Measurements from ENCODE around the gene MPRIP. TPM values are rescaled to one million over a fixed set of nuclear protein-coding genes. Genes with fewer than 3 reads are reported as not detected.

The MPRIP gene
- total RNA-seq, 1 experiment from 2014 or later = 443 TPM

DNA sequence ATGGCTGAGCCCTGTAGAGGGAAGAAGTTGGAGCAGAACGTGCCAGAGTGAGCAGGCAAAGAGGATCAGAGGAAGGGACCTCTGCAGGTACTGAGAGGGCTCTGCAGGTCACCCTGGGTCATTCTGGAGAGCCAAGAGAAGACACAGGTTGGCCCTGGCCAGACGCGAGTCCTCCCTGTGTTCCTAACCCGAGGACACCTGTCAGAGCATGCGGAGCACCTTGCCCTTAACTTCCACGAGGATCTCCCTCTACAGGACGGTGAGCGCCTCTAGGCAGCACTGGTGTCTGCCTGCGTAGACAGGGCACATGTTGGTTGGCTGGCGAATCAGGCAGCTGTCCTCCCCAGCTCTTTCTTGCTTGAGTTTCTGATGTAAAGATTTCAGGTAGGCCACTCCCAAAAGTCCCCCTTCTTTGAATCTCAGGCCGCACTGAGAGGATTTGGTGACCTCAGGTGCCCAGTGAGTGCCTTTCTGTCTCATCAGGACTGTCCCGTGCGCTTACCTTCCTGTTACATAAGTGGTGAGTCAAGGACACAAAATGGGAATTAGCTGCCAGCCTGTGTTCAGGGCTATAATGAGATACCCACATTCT, 45.3 kb downstream of the MPRIP start:
- ChIA-PET POLR2A (ENCODE audit: unreplicated experiment) (interaction anchor here (0.5 to 0.6 kb wide), 2 partner anchors 33 to 518 kb away, joined by 3 to 4 read pairs; no protein-coding TSS in a partner anchor), CTCF (no interaction called here)
- peaks cover 98% of the 10 kb centered on the region for H3F3A ChIP-seq (ENCODE audit: insufficient read depth, low read depth)
- H3K27ac ChIP-seq = peak overlapping the region; percentile 25; the same call in 1 of the 2 replicates
- no peak overlapping the region for H3K4me3 ChIP-seq
- no peak overlapping the region for H2AFZ ChIP-seq
- H3K27me3 ChIP-seq (ENCODE audit: insufficient read depth, low read depth) = no peaks in the 10 kb centered on the region
- BruUV-seq (replicated peaks) = no TSS peak
- peaks cover 13% of the 10 kb centered on the region for H3K4me1 ChIP-seq (replicated peaks; ENCODE audit: insufficient read depth)
- DNase-seq = no peak
- no peak overlapping the region for H3K4me2 ChIP-seq
- no peaks in the 10 kb centered on the region for H3K9me2 ChIP-seq (ENCODE audit: insufficient read depth)
- no peaks in the 10 kb centered on the region for H3K9me3 ChIP-seq (ENCODE audit: insufficient read depth, low read depth)
- H4K20me1 ChIP-seq (ENCODE audit: insufficient read depth) = peaks cover 98% of the 10 kb centered on the region
- intact Hi-C loops (cut with micrococcal nuclease; ENCODE audit: unreplicated experiment) = no loop called here
- TF ChIP-seq, protein P1, sequence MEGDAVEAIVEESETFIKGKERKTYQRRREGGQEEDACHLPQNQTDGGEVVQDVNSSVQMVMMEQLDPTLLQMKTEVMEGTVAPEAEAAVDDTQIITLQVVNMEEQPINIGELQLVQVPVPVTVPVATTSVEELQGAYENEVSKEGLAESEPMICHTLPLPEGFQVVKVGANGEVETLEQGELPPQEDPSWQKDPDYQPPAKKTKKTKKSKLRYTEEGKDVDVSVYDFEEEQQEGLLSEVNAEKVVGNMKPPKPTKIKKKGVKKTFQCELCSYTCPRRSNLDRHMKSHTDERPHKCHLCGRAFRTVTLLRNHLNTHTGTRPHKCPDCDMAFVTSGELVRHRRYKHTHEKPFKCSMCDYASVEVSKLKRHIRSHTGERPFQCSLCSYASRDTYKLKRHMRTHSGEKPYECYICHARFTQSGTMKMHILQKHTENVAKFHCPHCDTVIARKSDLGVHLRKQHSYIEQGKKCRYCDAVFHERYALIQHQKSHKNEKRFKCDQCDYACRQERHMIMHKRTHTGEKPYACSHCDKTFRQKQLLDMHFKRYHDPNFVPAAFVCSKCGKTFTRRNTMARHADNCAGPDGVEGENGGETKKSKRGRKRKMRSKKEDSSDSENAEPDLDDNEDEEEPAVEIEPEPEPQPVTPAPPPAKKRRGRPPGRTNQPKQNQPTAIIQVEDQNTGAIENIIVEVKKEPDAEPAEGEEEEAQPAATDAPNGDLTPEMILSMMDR (conservative IDR thresholded peaks at IDR 0.05) = no peak
- TF ChIP-seq EZH2 (IDR thresholded peaks at IDR 0.05; ENCODE audit: low read depth) = no peak
- peaks cover 100% of the 10 kb centered on the region for H3K79me2 ChIP-seq (ENCODE audit: low read depth)
- H3K36me3 ChIP-seq (ENCODE audit: low read depth) = peaks cover 75% of the 10 kb centered on the region

DNA sequence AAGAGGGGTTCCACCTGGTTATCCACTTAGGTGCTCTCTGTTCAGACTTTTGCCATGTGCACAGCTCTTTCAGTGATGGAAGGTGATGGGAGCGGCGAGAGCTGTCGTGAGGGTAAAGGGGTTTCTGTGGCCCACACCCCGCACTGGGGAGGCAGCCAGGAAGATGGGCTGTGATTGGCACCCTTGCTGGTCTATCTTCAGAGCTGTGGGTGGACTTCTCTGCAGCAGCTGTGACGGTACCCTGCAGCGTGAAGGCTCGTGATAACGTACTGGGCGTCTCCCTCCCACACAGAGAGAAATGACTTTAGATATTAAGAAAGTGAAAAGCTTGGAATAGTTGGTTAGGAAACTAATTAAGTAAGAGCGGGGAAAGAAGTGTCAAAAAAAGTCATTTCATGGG, 45.8 kb downstream of the MPRIP start:
- Histone ChIP-seq H4K20me1 (ENCODE audit: insufficient read depth) (peaks cover 98% of the 10 kb centered on the region), H3K4me3 (no peak overlapping the region), H3K27ac (peak overlapping the region; percentile 25), H3K9me2 (ENCODE audit: insufficient read depth) (no peaks in the 10 kb centered on the region), H3K4me1 (replicated peaks; ENCODE audit: insufficient read depth) (peaks cover 13% of the 10 kb centered on the region), H3K36me3 (ENCODE audit: low read depth) (peaks cover 70% of the 10 kb centered on the region), H3K4me2 (no peak overlapping the region), H3K27me3 (ENCODE audit: insufficient read depth, low read depth) (no peaks in the 10 kb centered on the region), H3F3A (ENCODE audit: insufficient read depth, low read depth) (peaks cover 98% of the 10 kb centered on the region), H2AFZ (no peak overlapping the region), H3K79me2 (ENCODE audit: low read depth) (peaks cover 100% of the 10 kb centered on the region), H3K9me3 (ENCODE audit: insufficient read depth, low read depth) (no peaks in the 10 kb centered on the region)
- no peak for DNase-seq
- ChIA-PET CTCF (interaction anchor here (0.6 kb wide), 1 partner anchor 10 kb away, joined by 3 read pairs; no protein-coding TSS in a partner anchor), POLR2A (ENCODE audit: unreplicated experiment) (interaction anchor here (0.5 to 0.6 kb wide), 2 partner anchors 33 to 519 kb away, joined by 3 to 4 read pairs; no protein-coding TSS in a partner anchor)
- TF ChIP-seq EZH2 (IDR thresholded peaks at IDR 0.05; ENCODE audit: low read depth) = no peak
- TF ChIP-seq, protein P1 (conservative IDR thresholded peaks at IDR 0.05) = no peak
- intact Hi-C loops (cut with micrococcal nuclease; ENCODE audit: unreplicated experiment) = no loop called here
- BruUV-seq (replicated peaks) = no TSS peak

DNA sequence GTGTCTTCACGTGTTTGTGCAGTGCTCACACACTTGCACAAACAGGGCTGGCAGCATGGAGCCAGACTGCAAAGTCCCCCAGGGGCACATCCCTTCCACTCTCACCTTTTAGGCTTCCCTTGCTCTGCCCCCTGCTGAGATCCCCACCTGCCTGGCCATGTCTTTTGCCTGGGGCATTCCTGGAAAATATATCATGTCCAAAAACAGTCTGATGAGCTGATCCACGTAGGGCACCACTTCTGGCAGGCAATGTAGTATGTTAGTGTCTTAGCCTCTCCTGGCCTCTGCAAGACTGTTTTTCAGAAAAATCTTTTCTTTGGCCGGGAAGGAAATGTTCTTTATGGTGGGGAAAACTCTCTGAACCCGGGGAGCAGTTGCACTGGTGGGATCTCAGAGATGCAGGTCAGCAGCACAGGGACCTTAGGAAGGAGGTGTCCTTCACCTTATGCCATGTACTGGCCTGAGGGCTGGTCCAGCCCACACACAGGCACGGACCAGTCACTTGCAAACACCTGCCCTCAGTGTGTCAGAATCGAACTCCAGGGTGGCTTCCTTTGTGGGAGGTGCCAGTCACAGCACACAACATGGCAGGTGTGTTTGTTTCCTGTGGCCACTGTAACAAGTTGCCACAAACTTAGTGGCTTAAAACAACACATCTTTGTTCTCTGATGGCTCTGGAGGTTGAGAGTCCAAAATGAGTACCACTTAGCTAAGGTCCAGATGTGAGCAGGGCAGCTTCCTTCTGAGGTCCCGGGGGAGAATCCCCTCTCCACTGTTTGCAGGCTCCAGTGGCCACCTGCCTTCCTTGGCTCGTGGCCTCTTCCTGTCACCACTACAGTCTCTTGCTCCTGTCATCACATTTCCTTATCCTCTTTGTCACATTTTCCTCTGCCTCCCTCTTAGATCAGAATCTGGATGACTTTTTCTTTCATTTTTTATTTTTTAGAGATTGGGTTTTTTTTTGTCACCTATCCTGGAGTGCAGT, 46.6 kb downstream of the MPRIP start:
- H3K36me3 ChIP-seq (ENCODE audit: low read depth) = peaks cover 63% of the 10 kb centered on the region
- H3K27me3 ChIP-seq (ENCODE audit: insufficient read depth, low read depth) = no peaks in the 10 kb centered on the region
- H3K79me2 ChIP-seq (ENCODE audit: low read depth) = peaks cover 100% of the 10 kb centered on the region
- intact Hi-C loops (cut with micrococcal nuclease; ENCODE audit: unreplicated experiment) = no loop called here
- H3K4me3 ChIP-seq = no peak overlapping the region
- no peak overlapping the region for H3K4me2 ChIP-seq
- peaks cover 98% of the 10 kb centered on the region for H4K20me1 ChIP-seq (ENCODE audit: insufficient read depth)
- no peaks in the 10 kb centered on the region for H3K9me2 ChIP-seq (ENCODE audit: insufficient read depth)
- H2AFZ ChIP-seq = no peak overlapping the region
- peaks cover 13% of the 10 kb centered on the region for H3K4me1 ChIP-seq (replicated peaks; ENCODE audit: insufficient read depth)
- DNase-seq = no peak
- H3F3A ChIP-seq (ENCODE audit: insufficient read depth, low read depth) = peaks cover 97% of the 10 kb centered on the region
- BruUV-seq (replicated peaks) = no TSS peak
- TF ChIP-seq EZH2 (IDR thresholded peaks at IDR 0.05; ENCODE audit: low read depth) = no peak
- TF ChIP-seq, protein P1 (conservative IDR thresholded peaks at IDR 0.05) = no peak
- POLR2A ChIA-PET (ENCODE audit: unreplicated experiment) = no interaction called here
- H3K9me3 ChIP-seq (ENCODE audit: insufficient read depth, low read depth) = no peaks in the 10 kb centered on the region
- CTCF ChIA-PET = interaction anchor here (0.6 kb wide), 1 partner anchor 9 kb away, joined by 3 read pairs; no protein-coding TSS in a partner anchor
- peak overlapping the region; percentile 25 for H3K27ac ChIP-seq

All from PC-9 (cell line).